B cell (primary cell): ENCODE measurements around the gene SAFB. TPM values are rescaled to one million over a fixed set of nuclear protein-coding genes. Genes with fewer than 3 reads are reported as not detected.

Experiments used
- ATAC-seq: fragments of 200-7000 bp; cut with Tn5 transposase; one replicate; pipeline ENCODE4 v1.10.0; 2021; ENCODE audit warnings: low read depth, mild to moderate bottlenecking, moderate number of reproducible peaks, moderate library complexity
- CTCF ChIA-PET: fragments of 350-600 bp; sonication (Branson Sonifier 250); formaldehyde crosslinking; loops from one replicate; lab custom pipeline; 2021; ENCODE audit warnings: antibody characterized with exemption, inconsistent platforms; lab: Charles Lee
- POLR2A ChIA-PET: fragments of 350-600 bp; sonication (Branson Sonifier 250); formaldehyde crosslinking; loops from one replicate; lab custom pipeline; 2021; ENCODE audit warnings: antibody characterized with exemption; lab: Charles Lee
- DNase-seq: peaks from one replicate; pipeline ENCODE4 v3.0.0; 2013
- H2AFZ ChIP-seq: 2 replicates; pipeline ENCODE4 v1.6.1; 2012; ENCODE audit warnings: mild to moderate bottlenecking, low read depth, low read length; ENCODE audit not compliant: insufficient read depth, poor library complexity, severe bottlenecking
- H3K27ac ChIP-seq, 2 donors: 1 replicate in 1 of 2; 2 replicates in 1 of 2; pipeline ENCODE4 v1.5.1; 2012 to 2013; ENCODE audit warnings: low read length in 2 of 2, mild to moderate bottlenecking in 2 of 2, moderate library complexity in 1 of 2
- H3K27me3 ChIP-seq, 4 experiments: fragments of 200-600 bp in 1 of 4; sonication (generic) in 1 of 4; replicated peaks in 1 of 4; 1 replicate in 2 of 4; 2 replicates in 2 of 4; pipeline versions ENCODE4 v1.6.1 to v1.7.0; 2013 to 2016; ENCODE audit warnings: low read length in 3 of 4, mild to moderate bottlenecking in 2 of 4, mixed read lengths in 1 of 4, moderate library complexity in 1 of 4; ENCODE audit not compliant: insufficient read depth in 4 of 4, control insufficient read depth in 3 of 4; ENCODE audit errors: control extremely low read depth in 1 of 4
- H3K36me3 ChIP-seq, 2 experiments: replicated peaks in 1 of 2; 1 replicate in 1 of 2; 2 replicates in 1 of 2; pipeline versions ENCODE4 v1.6.1 to v1.7.1; 2013; ENCODE audit warnings: low read length in 1 of 2; ENCODE audit not compliant: insufficient read depth in 2 of 2, control insufficient read depth in 1 of 2; ENCODE audit errors: control extremely low read depth in 1 of 2, extremely low read depth in 1 of 2
- H3K4me1 ChIP-seq, 2 donors: fragments of 200-600 bp in 1 of 2; sonication (generic) in 1 of 2; 1 replicate in 1 of 2; 2 replicates in 1 of 2; pipeline versions ENCODE4 v1.5.1 to v1.6.1; 2013 to 2017; ENCODE audit warnings: low read length in 2 of 2; ENCODE audit not compliant: control insufficient read depth in 2 of 2, insufficient read depth in 2 of 2
- H3K4me2 ChIP-seq: replicated peaks from 2 replicates; pipeline ENCODE3; 2012; ENCODE audit warnings: mild to moderate bottlenecking, low read depth, low read length; ENCODE audit not compliant: poor library complexity, severe bottlenecking
- H3K4me3 ChIP-seq, 5 experiments: fragments of 200-600 bp in 1 of 5; sonication (generic) in 1 of 5; 1 replicate in 3 of 5; 2 replicates in 2 of 5; pipeline versions ENCODE4 v1.5.1 to v1.7.0; 2011 to 2016; ENCODE audit warnings: low read length in 4 of 5, mild to moderate bottlenecking in 4 of 5, low read depth in 2 of 5, control low read depth in 1 of 5, moderate library complexity in 1 of 5; ENCODE audit not compliant: insufficient read depth in 1 of 5; ENCODE audit errors: control extremely low read depth in 1 of 5, extremely low read depth in 1 of 5
- H3K79me2 ChIP-seq: fragments of 200-600 bp; sonication (generic); one replicate; pipeline ENCODE4 v1.6.0; 2016; ENCODE audit warnings: low read length; ENCODE audit not compliant: control insufficient read depth, insufficient read depth
- H3K9ac ChIP-seq: fragments of 200-600 bp; sonication (generic); 2 replicates; pipeline ENCODE4 v1.6.1; 2017; ENCODE audit warnings: mild to moderate bottlenecking, low read length, moderate library complexity
- H3K9me3 ChIP-seq, 3 donors: one replicate each; pipeline versions ENCODE4 v1.6.1 to v1.7.1; 2013; ENCODE audit warnings: low read length in 2 of 3; ENCODE audit not compliant: control insufficient read depth in 2 of 3, insufficient read depth in 1 of 3; ENCODE audit errors: control extremely low read depth in 1 of 3
- H4K20me1 ChIP-seq: 2 replicates; pipeline ENCODE4 v1.6.0; 2012; ENCODE audit warnings: mild to moderate bottlenecking, low read length; ENCODE audit not compliant: insufficient read depth, control insufficient read depth, poor library complexity, severe bottlenecking
- H3K27ac Mint-ChIP-seq: one replicate; pipeline ENCODE4 v1.8.0; 2021; ENCODE audit warnings: mixed read lengths
- H3K27me3 Mint-ChIP-seq: one replicate; pipeline ENCODE4 v1.8.0; 2021; ENCODE audit warnings: mixed read lengths
- H3K4me1 Mint-ChIP-seq: one replicate; pipeline ENCODE4 v1.8.0; 2021; ENCODE audit warnings: mixed read lengths
- H3K4me3 Mint-ChIP-seq: one replicate; pipeline ENCODE4 v1.8.0; 2021; ENCODE audit warnings: mixed read lengths
- H3K9me3 Mint-ChIP-seq: one replicate; pipeline ENCODE4 v1.8.0; 2022; ENCODE audit warnings: mixed read lengths; ENCODE audit not compliant: insufficient read depth
- EZH2 ChIP-seq: IDR thresholded peaks from 2 replicates; pipeline ENCODE4 v1.6.1; 2012; ENCODE audit warnings: borderline replicate concordance, low read depth, mild to moderate bottlenecking, moderate library complexity, low read length; ENCODE audit not compliant: insufficient read depth, poor library complexity, severe bottlenecking
- WGBS: methylation state at CpG from one replicate; pipeline ENCODE4 v1.1.5; 2013; ENCODE audit warnings: missing lambda C conversion rate; ENCODE audit not compliant: insufficient coverage; 5-methylcytosine and 5-hydroxymethylcytosine counted together
- intact Hi-C: fragments of 100-400 bp; cut with micrococcal nuclease; formaldehyde crosslinking; loops from one replicate; pipeline ENCODE4 v1.10.0; 2022
- polyA plus RNA-seq: library from polyadenylated mRNA; depleted of rRNA; stranded (reverse); fragments of >200 nt; gene quantifications from 2 replicates; pipeline ENCODE4 v1.2.3, GENCODE V29; 2012
- total RNA-seq, 2 donors: library from RNA; stranded (reverse); fragments of 120-200 nt in 1 of 2; gene quantifications; 1 replicate in 1 of 2; 2 replicates in 1 of 2; pipeline versions ENCODE4 v1.2.3 to v1.2.4, GENCODE V29; 2013 to 2022
- TF ChIP-seq, protein P1 (sequence below): fragments of 200-600 bp; IDR thresholded peaks from one replicate; pipeline ENCODE4 v1.8.0; 2022; ENCODE audit warnings: antibody characterized with exemption, mild to moderate bottlenecking

The SAFB gene
- total and polyA plus RNA-seq, 2 donors (not counting 1 experiment from before 2014, with no cell fraction given): 91.0 to 221 TPM

DNA sequence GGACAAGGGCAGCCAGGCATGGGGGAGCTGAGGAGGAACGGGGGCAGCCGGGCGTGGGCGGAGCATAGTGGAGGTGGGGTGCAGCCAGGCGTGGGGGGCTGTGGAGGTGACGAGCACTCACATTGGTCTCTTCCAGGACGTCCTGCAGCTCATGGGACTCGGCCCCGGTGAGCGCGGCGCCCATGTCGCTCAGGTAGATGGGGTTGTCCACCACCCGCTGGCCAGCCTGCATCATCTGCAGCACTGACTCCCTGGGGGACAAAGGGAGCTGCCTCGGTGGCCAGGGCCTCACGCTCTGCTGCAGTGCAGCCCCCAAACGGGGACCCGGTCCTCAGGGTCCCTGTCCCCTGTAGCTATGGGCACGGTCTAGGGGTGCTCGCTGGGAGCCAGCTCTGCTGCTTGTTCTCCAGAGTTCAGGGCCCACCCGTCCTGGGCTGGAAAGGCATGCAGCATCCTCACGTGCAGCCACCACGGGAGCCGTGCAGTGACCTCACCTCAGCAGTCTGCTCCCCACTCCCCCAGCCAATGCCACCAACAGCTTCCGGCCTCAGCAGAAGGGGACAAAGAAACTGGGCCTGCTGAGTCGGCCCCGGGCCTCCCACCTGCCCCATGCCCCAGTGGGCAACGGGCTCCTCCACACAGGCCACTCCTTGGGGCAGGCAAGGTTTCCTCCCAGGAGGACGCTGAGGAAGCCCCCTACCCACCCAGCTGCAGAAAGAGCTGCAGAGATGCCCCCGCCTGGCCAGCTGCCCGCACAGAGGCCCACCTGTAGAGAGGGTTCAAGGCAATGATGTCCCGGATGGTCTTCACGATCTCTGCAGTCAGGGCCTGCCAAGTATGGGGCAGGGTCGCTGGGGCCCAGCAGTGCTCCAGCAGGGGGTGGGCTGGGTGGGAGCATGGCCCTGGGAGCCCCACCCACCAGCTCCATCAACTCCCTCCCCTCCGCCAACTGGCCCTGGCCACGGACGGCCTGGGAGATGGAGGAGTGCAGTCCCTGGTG lies 85.0 kb downstream of the SAFB start:
- no peak overlapping the region for H3K27ac ChIP-seq
- H3K9me3 ChIP-seq: no peaks in the 10 kb centered on the region
- intact Hi-C loops: no loop called here
- ATAC-seq (no peak), DNase-seq (peak; percentile 30)
- CTCF ChIA-PET: no interaction called here
- H3K9ac ChIP-seq: no peak overlapping the region
- Mint-ChIP-seq H3K9me3 (no peaks in the 10 kb centered on the region), H3K27me3 (no peaks in the 10 kb centered on the region), H3K4me1 (no peaks in the 10 kb centered on the region), H3K4me3 (no peak overlapping the region), H3K27ac (no peak overlapping the region)
- peaks cover 6% of the 10 kb centered on the region for H3K79me2 ChIP-seq
- H3K36me3 ChIP-seq: peaks cover 0 to 68% of the 10 kb centered on the region in 2 experiments
- H3K4me2 ChIP-seq: no peak overlapping the region
- 97% methylated on average over 36 of the region's 37 CpGs for WGBS
- no peaks in the 10 kb centered on the region for H3K27me3 ChIP-seq
- H2AFZ ChIP-seq: no peak overlapping the region
- H3K4me3 ChIP-seq: no peak overlapping the region
- POLR2A ChIA-PET: interaction anchor here (0.7 kb wide), 1 partner anchor 28 kb away, joined by 10 read pairs; no protein-coding TSS in a partner anchor
- H4K20me1 ChIP-seq: peaks cover 12% of the 10 kb centered on the region
- TF ChIP-seq, protein P1, sequence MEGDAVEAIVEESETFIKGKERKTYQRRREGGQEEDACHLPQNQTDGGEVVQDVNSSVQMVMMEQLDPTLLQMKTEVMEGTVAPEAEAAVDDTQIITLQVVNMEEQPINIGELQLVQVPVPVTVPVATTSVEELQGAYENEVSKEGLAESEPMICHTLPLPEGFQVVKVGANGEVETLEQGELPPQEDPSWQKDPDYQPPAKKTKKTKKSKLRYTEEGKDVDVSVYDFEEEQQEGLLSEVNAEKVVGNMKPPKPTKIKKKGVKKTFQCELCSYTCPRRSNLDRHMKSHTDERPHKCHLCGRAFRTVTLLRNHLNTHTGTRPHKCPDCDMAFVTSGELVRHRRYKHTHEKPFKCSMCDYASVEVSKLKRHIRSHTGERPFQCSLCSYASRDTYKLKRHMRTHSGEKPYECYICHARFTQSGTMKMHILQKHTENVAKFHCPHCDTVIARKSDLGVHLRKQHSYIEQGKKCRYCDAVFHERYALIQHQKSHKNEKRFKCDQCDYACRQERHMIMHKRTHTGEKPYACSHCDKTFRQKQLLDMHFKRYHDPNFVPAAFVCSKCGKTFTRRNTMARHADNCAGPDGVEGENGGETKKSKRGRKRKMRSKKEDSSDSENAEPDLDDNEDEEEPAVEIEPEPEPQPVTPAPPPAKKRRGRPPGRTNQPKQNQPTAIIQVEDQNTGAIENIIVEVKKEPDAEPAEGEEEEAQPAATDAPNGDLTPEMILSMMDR: no peak
- TF ChIP-seq EZH2: no peak
- no peaks in the 10 kb centered on the region for H3K4me1 ChIP-seq

DNA sequence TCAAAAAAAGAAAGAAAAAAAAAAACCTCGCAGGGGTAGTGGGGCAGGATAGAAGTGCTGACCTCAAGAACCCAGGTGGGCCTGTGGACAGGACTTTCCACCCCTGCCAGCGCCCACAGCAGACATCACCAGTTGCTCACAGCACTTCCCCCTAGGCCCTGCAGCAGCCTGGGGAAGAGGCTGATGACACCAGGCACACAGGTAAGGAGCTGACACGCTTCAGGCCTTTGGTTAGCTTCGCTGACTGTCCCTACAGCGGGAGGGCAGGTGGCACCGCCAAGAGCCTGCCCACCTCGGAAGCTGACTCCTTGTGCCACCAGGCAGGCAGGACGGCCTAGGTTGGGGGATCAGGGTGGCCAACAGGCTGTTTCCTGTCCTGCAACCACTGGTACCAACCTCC lies 88.1 kb downstream of the SAFB start:
- WGBS: 96% methylated on average over 7 of the region's 8 CpGs
- no peak overlapping the region for H2AFZ ChIP-seq
- H3K27me3 Mint-ChIP-seq: no peaks in the 10 kb centered on the region
- H3K27ac ChIP-seq: no peak overlapping the region
- H3K36me3 ChIP-seq: peaks cover 0 to 48% of the 10 kb centered on the region in 2 experiments
- H3K79me2 ChIP-seq: peaks cover 12% of the 10 kb centered on the region
- no peak overlapping the region for H3K4me3 Mint-ChIP-seq
- ATAC-seq (no peak), DNase-seq (no peak)
- peaks cover 26% of the 10 kb centered on the region for H4K20me1 ChIP-seq
- H3K9ac ChIP-seq: no peak overlapping the region
- TF ChIP-seq, protein P1: no peak
- no peak for TF ChIP-seq EZH2
- H3K4me1 Mint-ChIP-seq: peaks cover 3% of the 10 kb centered on the region
- intact Hi-C loops: no loop called here
- POLR2A ChIA-PET: no interaction called here
- H3K9me3 ChIP-seq: no peaks in the 10 kb centered on the region
- H3K4me2 ChIP-seq: no peak overlapping the region
- H3K27me3 ChIP-seq: no peaks in the 10 kb centered on the region
- H3K27ac Mint-ChIP-seq: no peak overlapping the region
- CTCF ChIA-PET: no interaction called here
- H3K4me1 ChIP-seq: no peaks in the 10 kb centered on the region
- H3K9me3 Mint-ChIP-seq: no peaks in the 10 kb centered on the region
- no peak overlapping the region for H3K4me3 ChIP-seq
